Eye (tissue), 1 donor: Measurements from ENCODE around the gene EIF3J.
"Not testable (repeated sequence)": the region's sequence is repeated elsewhere in the genome, so short reads cannot be mapped to it uniquely, and the experiment has no call there.

Experiments
- DNase-seq: peaks from one replicate; pipeline ENCODE4 v3.0.0-alpha.2; 2015

EIF3J gene

GRCh38 chr15:44536962-44537734 is at the start of gene EIF3J:
Gene EIF3J, plus strand, starts transcription at chr15:44537147. Its CDS starts 48 bp downstream, at chr15:44537195.
- DNase-seq = no peak

- no peak for DNase-seq
Observed at GRCh38 chr15:44489464-44489863, 47.5 kb upstream of the EIF3J start.

- DNase-seq = no peak
Observed at GRCh38 chr15:44490622-44491021, 46.3 kb upstream of the EIF3J start.

GRCh38 chr15:44492040-44492439 is 44.9 kb upstream of the EIF3J start:
- no peak for DNase-seq

- no peak for DNase-seq
Observed at GRCh38 chr15:44492672-44493071, 44.3 kb upstream of the EIF3J start.

- no peak for DNase-seq
Observed at GRCh38 chr15:44495562-44495961, 41.4 kb upstream of the EIF3J start.

- no peak for DNase-seq
Observed at GRCh38 chr15:44500555-44500954, 36.4 kb upstream of the EIF3J start.

- DNase-seq = peak; percentile 45
Observed at GRCh38 chr15:44501768-44502366, 35.1 kb upstream of the EIF3J start.

GRCh38 chr15:44516436-44516835 is 20.5 kb upstream of the EIF3J start:
- no peak for DNase-seq

- no peak for DNase-seq
Observed at GRCh38 chr15:44519537-44519936, 17.4 kb upstream of the EIF3J start.

- no peak for DNase-seq
Observed at GRCh38 chr15:44525018-44525417, 11.9 kb upstream of the EIF3J start.

- DNase-seq = no peak
Observed at GRCh38 chr15:44527241-44527640, 9.7 kb upstream of the EIF3J start.

- no peak for DNase-seq
Observed at GRCh38 chr15:44529864-44530604, 6.9 kb upstream of the EIF3J start.

GRCh38 chr15:44530653-44531052 is 6.3 kb upstream of the EIF3J start:
- no peak for DNase-seq

- not testable (repeated sequence) for DNase-seq
Observed at GRCh38 chr15:44532275-44532674, 4.7 kb upstream of the EIF3J start.

GRCh38 chr15:44532689-44533088 is 4.3 kb upstream of the EIF3J start:
- DNase-seq = no peak

- no peak for DNase-seq
Observed at GRCh38 chr15:44535092-44535491, 1.9 kb upstream of the EIF3J start.

- DNase-seq = no peak
Observed at GRCh38 chr15:44535523-44536301, 1.2 kb upstream of the EIF3J start.

GRCh38 chr15:44536302-44536961 is 515 bp upstream of the EIF3J start:
- peak; percentile 97 for DNase-seq

- DNase-seq = no peak
Observed at GRCh38 chr15:44537735-44538240, 841 bp downstream of the EIF3J start.

- DNase-seq = no peak
Observed at GRCh38 chr15:44541282-44541958, 4.5 kb downstream of the EIF3J start.

GRCh38 chr15:44542596-44542995 is 5.6 kb downstream of the EIF3J start:
- no peak for DNase-seq
